NOMO-1 treated with DMSO at 0.1 percent for 48 hours (cell line): ENCODE results near the gene PCBP3.

Experiments
- DNase-seq: peaks from one replicate; lab custom pipeline; 2025; ENCODE audit not compliant: unreplicated experiment; lab: John Stamatoyannopoulos, UW

PCBP3 gene

DNA sequence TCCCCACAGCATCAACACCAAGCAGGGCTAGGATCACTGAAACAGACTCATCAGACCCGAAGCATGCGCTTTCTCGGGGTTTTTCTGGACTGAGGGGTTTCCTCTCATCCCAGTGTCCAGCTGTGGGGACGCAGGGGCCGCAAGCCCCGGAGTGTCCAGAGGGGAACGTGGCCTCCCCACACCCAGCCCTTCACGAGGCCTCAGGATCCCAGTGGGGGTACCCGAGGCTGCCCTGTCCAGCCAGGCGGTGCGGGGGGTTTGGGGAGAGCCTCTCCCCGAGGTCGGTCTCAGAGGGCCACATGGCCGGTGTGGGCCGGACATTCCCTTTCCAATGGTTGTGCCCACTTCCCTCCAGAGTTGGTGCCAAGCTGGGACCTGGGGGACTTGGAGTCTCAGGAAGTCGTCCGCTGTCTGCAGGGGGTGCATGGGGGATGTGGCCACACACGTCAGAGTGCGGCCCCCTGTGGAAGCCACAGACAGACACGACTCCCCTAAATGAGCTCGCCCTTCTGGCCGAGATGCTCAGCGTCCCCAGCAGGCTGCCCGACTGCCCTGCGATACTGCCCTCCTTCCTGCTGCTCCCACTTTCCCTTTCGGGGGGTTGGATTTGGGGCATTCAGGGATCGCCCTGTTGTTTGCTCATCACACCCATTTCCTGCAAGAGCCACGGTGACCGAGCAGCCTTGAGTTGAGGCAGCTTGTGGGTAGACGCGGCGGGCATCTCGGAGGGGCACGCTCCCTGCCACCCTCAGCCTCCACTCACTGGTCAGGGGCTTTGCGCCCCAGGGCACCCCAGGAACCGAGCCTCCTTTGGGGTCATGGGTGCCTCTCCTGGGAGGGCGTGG lies 342.2 kb downstream of the PCBP3 start:
- no peak for DNase-seq

GRCh38 chr21:45986316-45987051 lies 343.0 kb downstream of the PCBP3 start:
- no peak for DNase-seq

GRCh38 chr21:45987121-45987711 lies 343.7 kb downstream of the PCBP3 start:
- no peak for DNase-seq

DNA sequence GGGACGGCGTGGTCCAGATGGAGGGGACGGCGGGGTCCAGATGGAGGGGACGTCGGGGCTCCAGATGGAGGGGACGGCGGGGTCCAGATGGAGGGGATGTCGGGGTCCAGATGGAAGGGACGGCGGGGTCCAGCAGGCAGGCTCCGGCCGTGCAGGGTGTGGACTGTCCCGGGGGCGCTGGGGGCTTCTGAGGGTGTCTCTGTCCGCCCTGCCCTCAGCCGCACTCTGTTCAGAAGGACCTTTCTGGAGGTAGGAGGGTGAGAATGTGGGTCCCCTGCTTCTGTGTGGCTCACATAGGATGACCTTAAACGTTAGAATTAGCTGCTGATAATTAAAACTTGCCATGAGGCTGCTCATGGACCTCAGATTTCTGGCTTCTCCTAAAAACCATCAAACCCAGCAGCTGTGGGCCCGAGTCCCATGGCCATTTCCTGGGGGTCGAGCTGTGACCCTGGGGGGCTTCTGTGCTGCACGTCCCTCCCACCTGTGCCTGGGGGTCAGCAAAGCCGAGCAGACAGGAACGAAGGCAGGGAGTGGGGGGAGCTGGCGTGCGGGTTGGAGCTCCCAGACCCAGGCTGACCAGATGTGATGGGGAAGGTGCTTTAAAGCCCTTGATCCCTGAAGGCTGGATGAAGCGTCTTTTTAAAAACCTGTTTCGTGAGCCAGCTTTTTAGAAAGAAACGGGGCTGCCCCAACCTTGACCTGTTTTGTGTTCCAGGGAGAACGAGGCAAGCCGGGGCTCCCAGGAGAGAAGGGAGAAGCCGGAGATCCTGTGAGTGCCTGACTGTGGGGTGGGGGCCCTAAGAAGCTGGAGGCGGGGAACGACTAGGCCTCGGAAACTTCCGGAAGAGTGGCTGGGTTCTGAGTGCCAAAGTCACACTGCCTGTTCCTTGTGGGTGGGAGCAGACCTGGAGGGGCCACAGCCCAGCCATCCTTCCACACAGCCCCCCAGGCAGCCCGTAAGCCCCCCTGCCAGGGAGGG lies 345.1 kb downstream of the PCBP3 start:
- no peak for DNase-seq

- no peak for DNase-seq
Measured at GRCh38 chr21:45989355-45990048, 346.0 kb downstream of the PCBP3 start.

DNA sequence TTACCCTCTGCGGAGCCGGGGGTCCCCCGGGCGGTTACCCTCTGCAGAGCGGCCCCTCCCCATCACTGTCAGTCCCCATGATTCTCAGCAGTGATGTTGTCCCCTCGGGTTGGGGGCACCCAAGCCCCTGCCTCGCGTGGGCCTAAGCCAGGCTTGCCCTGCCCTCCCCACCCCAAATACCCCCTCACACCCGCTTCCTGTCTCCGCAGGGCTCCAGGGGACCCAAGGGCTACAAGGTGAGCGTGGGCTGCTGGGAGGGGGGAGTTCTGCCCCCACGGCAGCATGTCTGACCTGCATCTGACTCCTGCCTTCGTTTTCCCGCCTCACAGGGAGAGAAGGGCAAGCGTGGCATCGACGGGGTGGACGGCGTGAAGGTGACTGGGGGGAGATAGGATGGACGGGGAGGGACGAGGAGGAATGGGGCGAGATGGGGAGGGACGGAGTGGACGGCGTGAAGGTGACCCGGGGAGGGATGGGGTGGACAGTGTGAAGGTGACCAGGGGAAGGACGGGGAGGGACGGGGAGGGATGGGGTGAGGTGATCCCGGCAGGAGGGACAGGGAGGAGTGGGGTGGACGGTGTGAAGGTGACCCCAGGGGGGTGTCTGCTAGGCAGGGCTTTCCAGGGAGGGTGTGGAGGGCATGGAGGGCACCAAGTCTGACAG lies 346.7 kb downstream of the PCBP3 start:
- DNase-seq: no peak

- DNase-seq: no peak
Measured at GRCh38 chr21:45990741-45991605, 347.4 kb downstream of the PCBP3 start.

- no peak for DNase-seq
Measured at GRCh38 chr21:45991606-45992300, 348.2 kb downstream of the PCBP3 start.
